Prostate gland (tissue), 2 donors: ENCODE results near the gene PRSS8. TPM values are rescaled to one million over a fixed set of nuclear protein-coding genes. Genes with fewer than 3 reads are reported as not detected.

Experiments
- DNase-seq: peaks from one replicate; pipeline ENCODE4 v3.0.0-alpha.2; 2019; ENCODE audit warnings: low spot score
- H3K27ac ChIP-seq, 2 donors: fragments of 200-600 bp; sonication (generic); 2 replicates each; pipeline ENCODE4 v1.5.1; 2017 to 2019
- H3K27me3 ChIP-seq: fragments of 200-600 bp; sonication (generic); replicated peaks from 2 replicates; pipeline ENCODE4 v1.5.1; 2019; ENCODE audit not compliant: insufficient read depth
- H3K36me3 ChIP-seq, 2 donors: fragments of 200-600 bp; sonication (generic); 1 replicate in 1 of 2; 2 replicates in 1 of 2; pipeline versions ENCODE4 v1.5.1 to v1.8.1; 2017 to 2019
- H3K4me1 ChIP-seq: fragments of 200-600 bp; sonication (generic); replicated peaks from 2 replicates; pipeline ENCODE4 v1.5.1; 2019
- H3K4me3 ChIP-seq, 2 donors: fragments of 200-600 bp; sonication (generic); 2 replicates each; pipeline ENCODE4 v1.5.1; 2017 to 2019
- H3K9me3 ChIP-seq: fragments of 200-600 bp; sonication (generic); 2 replicates; pipeline ENCODE4 v1.5.1; 2017
- CTCF ChIP-seq, 4 experiments: fragments of 200-600 bp in 2 of 4; fragments of 450-650 bp in 2 of 4; sonication (generic) in 2 of 4; IDR thresholded peaks; 1 replicate in 3 of 4; 2 replicates in 1 of 4; pipeline ENCODE4 v1.5.1; 2016 to 2019; ENCODE audit warnings: antibody characterized with exemption in 4 of 4, mild to moderate bottlenecking in 2 of 4, moderate library complexity in 2 of 4
- POLR2A ChIP-seq: fragments of 450-650 bp; IDR thresholded peaks from one replicate; pipeline ENCODE4 v1.6.1; 2016; ENCODE audit warnings: antibody characterized with exemption, mild to moderate bottlenecking
- POLR2AphosphoS5 ChIP-seq: sonication (generic); formaldehyde crosslinking; IDR thresholded peaks from one replicate; pipeline ENCODE4 v1.6.1; 2017; ENCODE audit warnings: antibody characterized with exemption
- WGBS: methylation state at CpG from one replicate; pipeline ENCODE4 v1.1.5; 2018; 5-methylcytosine and 5-hydroxymethylcytosine counted together
- intact Hi-C: fragments of 100-400 bp; cut with DNase I; formaldehyde crosslinking; loops from one replicate; pipeline ENCODE4 v1.14.2; 2022
- total RNA-seq, 2 donors: library from RNA; depleted of rRNA; stranded (reverse); fragments of >200 nt; gene quantifications; one replicate each; pipeline ENCODE4 v1.1.0, GENCODE V29; 2016

Gene PRSS8
- total RNA-seq, 2 donors from 2014 or later: 29.9 to 118 TPM

- DNase-seq: no peak
- Histone ChIP-seq H3K27ac (no peak overlapping the region), H3K4me3 (no peak overlapping the region), H3K27me3 (no peaks in the 10 kb centered on the region), H3K36me3 (peaks cover 0 to 3% of the 10 kb centered on the region in 2 donors), H3K9me3 (no peaks in the 10 kb centered on the region), H3K4me1 (no peaks in the 10 kb centered on the region)
- intact Hi-C loops: loop anchor here (5.0 to 10.0 kb wide), 2 partner anchors 52 to 106 kb away; partner anchors contain the start of gene HSD3B7
- 79% methylated on average over 2 of the region's 2 CpGs for WGBS
- TF ChIP-seq POLR2AphosphoS5: no peak
- no peak for TF ChIP-seq POLR2A
- TF ChIP-seq CTCF (IDR thresholded peaks at IDR 0.05): no peak
Measured at GRCh38 chr16:31090540-31090939, 45.0 kb downstream of the PRSS8 start.

- DNase-seq: no peak
- Histone ChIP-seq H3K4me1 (no peaks in the 10 kb centered on the region), H3K9me3 (no peaks in the 10 kb centered on the region), H3K4me3 (no peak overlapping the region), H3K36me3 (peaks cover 0 to 6% of the 10 kb centered on the region in 2 donors), H3K27ac (no peak overlapping the region), H3K27me3 (no peaks in the 10 kb centered on the region)
- WGBS: 97% methylated on average over 8 of the region's 8 CpGs
- intact Hi-C loops: no loop called here
- TF ChIP-seq POLR2AphosphoS5: no peak
- TF ChIP-seq POLR2A: no peak
- TF ChIP-seq CTCF (IDR thresholded peaks at IDR 0.05): no peak
Measured at GRCh38 chr16:31089199-31089598, 46.3 kb downstream of the PRSS8 start.

GRCh38 chr16:31088459-31089183, 46.9 kb downstream of the PRSS8 start, which contains the start of gene PRSS53:
Gene PRSS53, minus strand, starts transcription at chr16:31088943. Its CDS starts 134 bp downstream, at chr16:31088809.
- H3K27ac ChIP-seq: peak within 1 kb of the TSS in 1 of 2 donors; percentile 18
- peaks cover 0 to 8% of the 10 kb centered on the region in 2 donors for H3K36me3 ChIP-seq
- H3K27me3 ChIP-seq: no peaks in the 10 kb centered on the region
- H3K4me3 ChIP-seq: no peak within 1 kb of the TSS
- WGBS: 71% methylated on average over 15 of the region's 15 CpGs
- no peaks in the 10 kb centered on the region for H3K9me3 ChIP-seq
- no peaks in the 10 kb centered on the region for H3K4me1 ChIP-seq
- intact Hi-C loops: no loop called here
- no peak for DNase-seq
- TF ChIP-seq CTCF (IDR thresholded peaks at IDR 0.05): no peak
- TF ChIP-seq POLR2AphosphoS5: no peak
- TF ChIP-seq POLR2A: no peak

GRCh38 chr16:31087971-31088370, 47.6 kb downstream of the PRSS8 start:
- TF ChIP-seq POLR2AphosphoS5: no peak
- no peak for TF ChIP-seq POLR2A
- no peak for TF ChIP-seq CTCF (IDR thresholded peaks at IDR 0.05)
- no peaks in the 10 kb centered on the region for H3K27me3 ChIP-seq
- H3K9me3 ChIP-seq: no peaks in the 10 kb centered on the region
- intact Hi-C loops: no loop called here
- peaks cover 0 to 8% of the 10 kb centered on the region in 2 donors for H3K36me3 ChIP-seq
- H3K4me1 ChIP-seq: no peaks in the 10 kb centered on the region
- 79% methylated on average over 5 of the region's 5 CpGs for WGBS
- peak overlapping the region in 1 of 2 donors; percentile 18 for H3K27ac ChIP-seq
- DNase-seq: no peak
- no peak overlapping the region for H3K4me3 ChIP-seq

GRCh38 chr16:31087481-31087880, 48.0 kb downstream of the PRSS8 start:
- Histone ChIP-seq H3K27me3 (no peaks in the 10 kb centered on the region), H3K9me3 (no peaks in the 10 kb centered on the region), H3K36me3 (peaks cover 0 to 8% of the 10 kb centered on the region in 2 donors), H3K4me1 (no peaks in the 10 kb centered on the region), H3K27ac (peak overlapping the region in 1 of 2 donors; percentile 18), H3K4me3 (no peak overlapping the region)
- no peak for DNase-seq
- intact Hi-C loops: no loop called here
- WGBS: 91% methylated on average over 6 of the region's 8 CpGs
- TF ChIP-seq POLR2A (no peak), POLR2AphosphoS5 (no peak), CTCF (IDR thresholded peaks at IDR 0.05) (no peak)
